ENCODE results near the gene PRKCA.
"Not testable (repeated sequence)": the region's sequence is repeated elsewhere in the genome, so short reads cannot be mapped to it uniquely, and the experiment has no call there.

PRKCA gene

DNA sequence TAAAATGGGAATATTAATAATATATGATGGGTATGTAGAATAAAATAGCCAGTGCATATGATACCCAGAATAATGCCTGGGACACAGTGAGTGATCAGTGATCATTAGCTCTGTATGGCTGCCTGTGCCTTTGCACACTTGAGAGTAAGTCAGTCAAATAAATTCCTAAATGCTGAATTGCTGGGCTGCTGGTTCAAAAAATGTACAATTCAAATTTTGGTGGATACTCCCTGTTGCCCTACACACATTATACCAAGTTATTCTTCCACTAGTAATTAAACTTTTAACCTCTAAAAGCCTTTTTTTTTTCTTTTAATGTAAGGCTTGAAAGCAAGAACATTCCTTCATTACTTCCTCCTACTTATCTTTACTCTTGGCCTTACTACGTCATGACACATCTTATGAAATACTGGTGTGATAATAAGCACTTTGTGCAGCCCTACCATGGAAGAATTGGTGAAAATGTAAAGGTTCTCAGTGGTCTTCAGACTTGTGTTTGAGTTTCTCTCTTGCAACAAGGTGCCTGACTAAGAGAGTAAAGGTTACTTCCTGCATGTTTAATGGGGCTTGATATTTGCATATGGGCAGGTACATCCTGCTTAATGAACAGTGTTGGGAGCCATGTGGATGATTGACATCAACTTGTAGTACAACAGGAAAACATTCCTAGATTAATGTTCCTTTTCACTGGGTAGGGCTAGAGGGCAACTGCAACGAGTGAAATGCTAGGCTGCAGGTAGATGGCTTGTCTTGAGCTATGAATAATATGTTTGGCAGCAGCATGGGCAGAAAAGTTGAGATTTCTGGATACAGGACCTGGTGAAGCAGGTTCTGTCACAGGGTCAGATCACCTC is 84.3 kb downstream of the PRKCA start:
- no peak for DNase-seq (ENCODE audit: low spot score)

GRCh38 chr17:66387392-66387981 is 85.1 kb downstream of the PRKCA start:
- no peak for DNase-seq (ENCODE audit: low spot score)

DNA sequence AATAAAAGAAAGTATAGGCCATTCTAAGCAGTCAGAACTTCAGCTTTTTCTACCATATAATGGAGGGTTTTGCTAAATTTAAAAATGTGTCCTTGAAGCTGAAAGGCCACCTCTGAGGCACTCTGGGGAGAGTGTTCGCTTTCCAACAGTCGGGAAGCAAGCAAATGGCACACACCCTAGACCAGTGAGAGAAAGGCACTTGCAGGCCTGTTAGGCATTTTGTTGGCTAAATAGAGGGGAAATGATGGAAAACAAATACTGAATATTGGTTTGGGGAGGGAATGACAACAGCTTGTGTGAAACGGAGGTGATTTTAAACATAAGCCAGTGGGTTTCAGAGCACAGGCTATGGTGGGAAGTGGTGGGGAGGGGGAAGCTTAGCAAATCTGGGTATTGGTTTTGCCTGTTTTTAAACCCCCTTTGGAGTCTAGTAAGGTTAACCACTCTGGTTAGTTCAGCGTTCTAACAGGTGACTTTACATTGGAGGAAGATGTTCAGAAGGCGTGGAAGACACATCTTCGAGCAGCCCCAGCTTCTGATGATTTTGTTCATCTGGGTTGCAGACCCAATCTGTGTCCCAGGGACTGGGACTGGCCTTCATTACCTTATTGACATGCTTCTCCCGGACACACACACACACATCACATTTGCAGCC is 90.5 kb downstream of the PRKCA start:
- no peak for DNase-seq (ENCODE audit: low spot score)

- DNase-seq (ENCODE audit: low spot score): no peak
Observed at GRCh38 chr17:66395961-66396360, 93.5 kb downstream of the PRKCA start.

DNA sequence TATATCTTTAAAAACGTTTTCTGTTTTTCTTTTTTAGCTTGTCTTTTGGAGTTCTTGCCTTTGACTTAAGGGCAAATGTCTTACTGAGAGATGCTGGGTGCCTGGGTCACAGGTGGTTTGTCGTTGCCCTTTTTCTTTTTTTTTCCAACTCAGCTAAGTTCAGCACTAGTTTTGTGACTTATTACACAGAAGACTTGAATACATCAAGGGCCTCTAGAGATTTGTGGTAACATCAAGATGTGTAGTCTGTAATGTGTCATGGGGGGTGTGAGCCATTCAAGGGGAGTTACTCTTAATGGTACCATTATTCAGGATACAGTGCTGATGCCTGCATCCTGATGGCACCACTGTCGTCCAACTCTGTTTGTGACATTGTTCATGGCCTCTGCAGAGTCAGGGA is 95.1 kb downstream of the PRKCA start:
- no peak for DNase-seq (ENCODE audit: low spot score)

DNA sequence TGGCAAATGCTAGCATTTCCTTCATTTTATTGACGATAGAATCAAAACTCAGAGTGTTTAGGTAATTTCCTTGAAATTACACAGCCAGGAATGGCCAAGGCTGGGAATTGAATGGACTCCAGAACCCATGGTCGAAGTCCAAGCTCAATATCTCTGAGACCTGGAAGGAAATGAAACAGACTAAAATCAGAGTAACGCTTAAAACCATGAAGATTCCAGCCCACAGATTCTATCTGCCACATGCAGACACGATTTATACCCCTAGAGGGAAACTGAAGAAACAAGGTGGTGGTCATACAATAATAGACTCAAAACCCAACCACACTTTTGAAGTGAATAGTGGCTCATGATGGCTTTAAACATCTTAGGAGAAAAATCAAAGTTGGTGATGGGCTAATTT is 95.6 kb downstream of the PRKCA start:
- no peak for DNase-seq (ENCODE audit: low spot score)

- DNase-seq (ENCODE audit: low spot score): no peak
Observed at GRCh38 chr17:66398617-66399016, 96.2 kb downstream of the PRKCA start.

GRCh38 chr17:66399441-66399840 is 97.0 kb downstream of the PRKCA start:
- no peak for DNase-seq (ENCODE audit: low spot score)

DNA sequence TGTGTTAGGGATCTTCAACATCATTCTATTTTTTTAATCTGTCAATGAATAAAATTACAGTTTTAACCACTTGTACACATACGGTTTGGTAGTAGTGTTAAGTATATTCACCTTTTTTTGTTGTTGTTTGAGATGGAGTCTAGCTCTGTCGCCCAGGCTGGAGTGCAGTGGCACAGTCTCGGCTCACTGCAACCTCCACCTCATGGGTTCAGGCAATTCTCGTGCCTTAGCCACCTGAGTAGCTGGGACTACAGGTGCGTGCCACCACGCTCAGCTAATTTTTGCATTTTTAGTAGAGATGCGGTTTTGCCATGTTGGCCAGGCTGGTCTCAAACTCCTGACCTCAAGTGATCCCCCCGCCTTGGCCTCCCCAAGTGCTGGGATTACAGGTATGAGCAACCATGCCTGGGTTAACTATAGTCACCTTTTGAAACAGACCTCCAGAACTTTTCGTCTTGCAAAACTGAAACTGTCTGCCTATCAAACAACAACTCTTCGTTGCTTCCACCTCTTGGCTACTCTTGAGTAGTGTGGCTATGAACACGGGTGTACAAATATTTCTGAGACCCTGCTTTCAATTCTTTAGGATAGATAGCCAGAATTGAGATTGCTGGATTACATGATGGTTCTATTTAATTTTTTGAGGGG is 97.8 kb downstream of the PRKCA start:
- DNase-seq (ENCODE audit: low spot score): not testable (repeated sequence)

DNA sequence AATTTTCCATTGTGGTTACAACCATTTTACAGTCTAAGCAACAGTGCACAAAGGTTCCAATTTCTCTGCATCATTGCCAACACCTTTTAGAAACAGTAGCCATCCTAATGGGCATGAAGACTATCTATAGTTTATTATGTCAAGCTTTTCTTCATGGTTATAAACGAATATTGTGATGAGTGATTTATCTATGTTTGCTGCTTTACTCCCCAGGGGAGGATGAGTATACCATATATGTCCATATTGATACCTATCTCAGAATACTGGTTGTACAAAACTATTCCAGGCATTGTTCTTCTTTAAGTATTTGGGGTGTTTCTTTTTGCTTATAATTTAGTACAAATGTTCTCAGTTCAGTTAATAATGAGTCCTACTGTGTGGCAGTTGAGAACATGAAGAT is 98.3 kb downstream of the PRKCA start:
- no peak for DNase-seq (ENCODE audit: low spot score)

- DNase-seq (ENCODE audit: low spot score): no peak
Observed at GRCh38 chr17:66401364-66401763, 99.0 kb downstream of the PRKCA start.

GRCh38 chr17:66403846-66404556 is 101.6 kb downstream of the PRKCA start:
- DNase-seq (ENCODE audit: low spot score): no peak

DNA sequence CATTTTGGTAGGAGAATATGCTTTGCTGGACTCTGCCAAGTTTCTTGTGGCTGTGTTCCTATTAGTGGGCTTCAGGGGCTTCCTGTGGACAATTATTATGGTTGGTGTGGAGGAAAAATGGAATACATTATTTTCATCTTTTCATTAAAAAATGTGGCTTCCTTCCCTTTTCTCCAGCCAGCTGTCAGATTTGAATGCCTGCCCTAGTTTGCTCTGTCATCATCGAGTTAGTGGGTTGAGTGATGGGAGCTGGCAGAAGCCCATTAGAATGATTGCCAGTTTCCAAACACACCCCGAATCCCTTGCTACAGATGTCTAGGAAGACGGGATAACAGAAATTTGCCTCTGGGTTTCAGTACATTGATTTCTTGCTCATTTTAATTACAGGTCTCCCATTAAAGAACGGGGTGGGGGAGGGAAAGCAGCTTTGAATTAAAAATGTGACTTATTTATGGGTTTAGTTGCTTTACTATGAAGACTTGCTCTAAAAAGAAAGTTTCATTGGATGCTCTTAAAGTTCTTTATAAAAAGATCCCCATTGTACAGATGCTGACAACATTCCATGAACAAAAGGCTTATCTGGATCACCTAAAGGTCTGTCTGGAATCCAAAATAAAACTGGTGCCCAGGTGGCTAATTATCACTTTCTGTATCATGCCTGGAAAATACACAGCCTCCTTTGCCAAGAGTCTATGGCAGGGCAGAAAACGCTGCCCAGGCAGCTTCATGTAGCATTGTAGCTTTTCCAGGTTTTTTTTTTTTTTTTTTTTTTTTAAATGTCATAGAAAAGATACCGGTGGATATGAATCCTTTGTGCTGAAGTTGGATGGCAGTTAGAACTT is 103.6 kb downstream of the PRKCA start:
- no peak for DNase-seq (ENCODE audit: low spot score)

DNA sequence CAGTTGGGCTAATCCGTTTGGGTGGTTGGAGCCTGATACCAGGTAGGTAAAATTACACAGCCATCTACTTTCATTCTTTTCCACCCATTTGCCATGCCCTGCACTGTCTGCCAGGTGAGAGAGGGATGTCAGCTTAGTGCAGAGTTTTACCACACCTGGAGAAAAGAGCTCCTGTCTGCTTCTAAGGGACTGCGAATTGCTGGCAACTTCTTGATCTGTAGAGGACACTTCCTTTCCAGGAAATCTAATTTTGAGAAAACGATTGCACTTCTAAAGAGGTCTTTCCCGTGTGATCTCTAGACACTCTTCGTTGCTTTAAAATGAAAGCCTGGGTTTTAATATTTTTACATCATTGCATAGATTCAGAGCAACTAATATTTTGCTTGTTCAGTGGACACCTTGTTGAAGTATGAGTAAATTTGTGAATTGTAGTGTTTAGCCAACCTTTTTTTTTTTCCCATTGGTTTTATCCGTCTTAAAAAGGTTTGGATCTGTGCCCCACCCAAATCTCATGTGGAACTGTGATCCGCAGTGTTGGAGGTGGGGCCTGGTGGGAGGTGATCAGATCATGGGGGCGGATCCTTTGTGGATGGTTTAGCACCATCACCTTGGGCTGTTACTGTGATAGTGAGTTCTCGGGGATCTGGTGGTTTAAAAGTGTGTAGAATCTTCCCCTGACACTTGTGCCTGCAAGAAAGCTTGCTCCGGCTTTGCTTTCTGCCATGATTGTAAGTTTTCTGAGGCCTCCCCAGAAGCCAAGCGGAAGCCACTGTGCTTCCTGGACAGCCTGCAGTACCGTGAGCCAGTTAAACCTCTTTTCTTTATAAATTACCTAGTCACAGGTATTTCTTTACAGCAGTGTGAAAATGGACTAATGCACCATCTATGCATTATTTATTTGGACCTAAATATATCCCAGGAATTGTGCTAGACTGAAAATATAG is 104.6 kb downstream of the PRKCA start:
- DNase-seq (ENCODE audit: low spot score): no peak

DNA sequence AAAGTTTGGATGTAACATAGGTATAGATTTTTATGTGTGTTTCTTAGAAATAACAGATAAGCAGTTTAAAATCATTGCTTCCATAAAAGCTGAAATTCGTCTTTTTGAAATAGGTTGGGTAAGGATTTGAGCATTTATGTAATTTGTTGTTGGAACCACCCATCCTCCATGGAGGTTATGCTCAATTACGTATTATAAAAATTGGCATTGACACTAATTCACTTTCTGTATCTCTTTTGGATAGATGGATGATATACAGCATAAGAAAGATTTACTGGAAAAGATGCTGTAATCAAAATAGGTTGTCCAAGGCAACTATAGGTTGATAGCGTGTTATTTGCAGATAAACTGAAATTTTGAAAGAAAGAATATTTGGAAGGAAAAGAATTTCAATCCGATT is 105.5 kb downstream of the PRKCA start:
- DNase-seq (ENCODE audit: low spot score): no peak

GRCh38 chr17:66411520-66411919 is 109.1 kb downstream of the PRKCA start:
- no peak for DNase-seq (ENCODE audit: low spot score)

GRCh38 chr17:66412857-66413558 is 110.6 kb downstream of the PRKCA start:
- DNase-seq (ENCODE audit: low spot score): no peak

GRCh38 chr17:66413559-66414520 is 111.4 kb downstream of the PRKCA start:
- DNase-seq (ENCODE audit: low spot score): no peak

Data from hematopoietic multipotent progenitor cell treated with erythropoietin and hydrocortisone succinate and interleukin-3 and kit ligand, for 15 days (in vitro differentiated cells).